Suppressor macrophage (primary cell): ENCODE results near the gene UBE2L5.

Experiments
- DNase-seq, 4 experiments: peaks; one replicate each; pipeline ENCODE4 v3.0.0-alpha.2; 2020 to 2022
- total RNA-seq, 17 experiments: gene quantifications; one replicate each; lab custom pipeline; 2026; ENCODE audit warnings: mixed read lengths in 6 of 17, inconsistent platforms in 3 of 17; lab: John Stamatoyannopoulos, UW

UBE2L5 gene
- 0 to 1.1 (median 0.12) reads per million in 17 experiments for total RNA-seq

GRCh38 chr13:30422054-30422839 lies at the start of gene UBE2L5:
Gene UBE2L5, plus strand, starts transcription at chr13:30422493. Its CDS starts 5,498 bp downstream, at chr13:30427991.
- DNase-seq = peak; percentile 85 to 95 (median 90)

- peak; percentile 59 to 74 (median 68) for DNase-seq
These were observed 48.6 kb upstream of the UBE2L5 start for GRCh38 chr13:30373727-30374126.

- no peak for DNase-seq
These were observed 46.9 kb upstream of the UBE2L5 start for GRCh38 chr13:30375265-30375835.

- DNase-seq = peak in 2 of 4 experiments; percentile 19 to 24
These were observed 45.6 kb upstream of the UBE2L5 start for GRCh38 chr13:30376426-30377311.

- DNase-seq = no peak
These were observed 45.0 kb upstream of the UBE2L5 start for GRCh38 chr13:30377312-30377685.

- DNase-seq = no peak
These were observed 44.1 kb upstream of the UBE2L5 start for GRCh38 chr13:30378191-30378590.

- DNase-seq = no peak
These were observed 41.2 kb upstream of the UBE2L5 start for GRCh38 chr13:30381049-30381448.

GRCh38 chr13:30382836-30383525 lies 39.3 kb upstream of the UBE2L5 start:
- DNase-seq = no peak

GRCh38 chr13:30388406-30389283 lies 33.6 kb upstream of the UBE2L5 start:
- DNase-seq = peak; percentile 30 to 60 (median 47)

GRCh38 chr13:30391956-30392680 lies 30.2 kb upstream of the UBE2L5 start:
- no peak for DNase-seq

GRCh38 chr13:30392681-30393045 lies 29.6 kb upstream of the UBE2L5 start:
- no peak for DNase-seq

- peak in 2 of 4 experiments; percentile 13 to 41 for DNase-seq
These were observed 27.5 kb upstream of the UBE2L5 start for GRCh38 chr13:30394751-30395191.

GRCh38 chr13:30395192-30396158 lies 26.8 kb upstream of the UBE2L5 start:
- peak; percentile 90 to 94 (median 92) for DNase-seq

- no peak for DNase-seq
These were observed 25.7 kb upstream of the UBE2L5 start for GRCh38 chr13:30396434-30397075.

- no peak for DNase-seq
These were observed 23.7 kb upstream of the UBE2L5 start for GRCh38 chr13:30398601-30399072.

GRCh38 chr13:30400376-30400775 lies 21.9 kb upstream of the UBE2L5 start:
- DNase-seq = no peak

- DNase-seq = no peak
These were observed 20.9 kb upstream of the UBE2L5 start for GRCh38 chr13:30401347-30401746.

- DNase-seq = no peak
These were observed 18.8 kb upstream of the UBE2L5 start for GRCh38 chr13:30403456-30403855.

- no peak for DNase-seq
These were observed 18.1 kb upstream of the UBE2L5 start for GRCh38 chr13:30404207-30404606.
